ENCODE measurements around the gene CAMK2G.

DNA sequence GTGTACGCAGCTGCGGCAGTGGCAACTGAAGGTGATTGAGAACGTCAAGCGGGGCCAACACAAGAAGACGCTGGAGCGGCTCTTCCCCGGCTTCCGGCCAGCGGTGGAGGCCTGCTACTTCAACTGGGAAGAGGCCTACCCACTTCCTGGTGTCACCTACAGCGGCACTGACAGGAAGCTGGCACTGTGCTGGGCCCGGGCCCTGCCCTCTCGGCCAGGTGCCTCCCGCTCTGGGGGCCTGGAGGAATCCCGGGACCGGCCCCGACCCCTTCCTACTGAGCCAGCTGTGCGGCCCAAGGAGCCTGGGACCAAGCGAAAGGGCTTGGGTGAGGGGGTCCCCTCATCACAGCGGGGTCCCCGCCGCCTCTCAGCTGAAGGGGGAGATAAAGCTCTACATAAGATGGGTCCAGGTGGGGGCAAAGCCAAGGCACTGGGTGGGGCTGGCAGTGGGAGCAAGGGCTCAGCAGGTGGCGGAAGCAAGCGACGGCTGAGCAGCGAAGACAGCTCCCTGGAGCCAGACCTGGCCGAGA, 82.4 kb downstream of the CAMK2G start:
- TF ChIP-seq, protein P1, sequence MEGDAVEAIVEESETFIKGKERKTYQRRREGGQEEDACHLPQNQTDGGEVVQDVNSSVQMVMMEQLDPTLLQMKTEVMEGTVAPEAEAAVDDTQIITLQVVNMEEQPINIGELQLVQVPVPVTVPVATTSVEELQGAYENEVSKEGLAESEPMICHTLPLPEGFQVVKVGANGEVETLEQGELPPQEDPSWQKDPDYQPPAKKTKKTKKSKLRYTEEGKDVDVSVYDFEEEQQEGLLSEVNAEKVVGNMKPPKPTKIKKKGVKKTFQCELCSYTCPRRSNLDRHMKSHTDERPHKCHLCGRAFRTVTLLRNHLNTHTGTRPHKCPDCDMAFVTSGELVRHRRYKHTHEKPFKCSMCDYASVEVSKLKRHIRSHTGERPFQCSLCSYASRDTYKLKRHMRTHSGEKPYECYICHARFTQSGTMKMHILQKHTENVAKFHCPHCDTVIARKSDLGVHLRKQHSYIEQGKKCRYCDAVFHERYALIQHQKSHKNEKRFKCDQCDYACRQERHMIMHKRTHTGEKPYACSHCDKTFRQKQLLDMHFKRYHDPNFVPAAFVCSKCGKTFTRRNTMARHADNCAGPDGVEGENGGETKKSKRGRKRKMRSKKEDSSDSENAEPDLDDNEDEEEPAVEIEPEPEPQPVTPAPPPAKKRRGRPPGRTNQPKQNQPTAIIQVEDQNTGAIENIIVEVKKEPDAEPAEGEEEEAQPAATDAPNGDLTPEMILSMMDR (IDR thresholded peaks at IDR 0.05; ENCODE audit: insufficient read depth, low read length, poor library complexity, severe bottlenecking): no peak
- no peak for TF ChIP-seq EZH2phosphoT487 (conservative IDR thresholded peaks at IDR 0.05; ENCODE audit: low read length)

All from SU-DHL-6 (cell line).